Stimulated activated CD4-positive, alpha-beta T cell treated with anti-CD3 and anti-CD28 coated beads, TNF-alpha, amount 100 ng/mL, for 24 hours (primary cell): ENCODE data around the gene NCOA4.
"Not testable (repeated sequence)": the region's sequence is repeated elsewhere in the genome, so short reads cannot be mapped to it uniquely, and the experiment has no call there.

ENCODE experiments used
- DNase-seq, 3 experiments: peaks; one replicate each; pipeline ENCODE4 v3.0.0-alpha.2; 2020; ENCODE audit warnings: low read depth in 3 of 3

Gene NCOA4

DNA sequence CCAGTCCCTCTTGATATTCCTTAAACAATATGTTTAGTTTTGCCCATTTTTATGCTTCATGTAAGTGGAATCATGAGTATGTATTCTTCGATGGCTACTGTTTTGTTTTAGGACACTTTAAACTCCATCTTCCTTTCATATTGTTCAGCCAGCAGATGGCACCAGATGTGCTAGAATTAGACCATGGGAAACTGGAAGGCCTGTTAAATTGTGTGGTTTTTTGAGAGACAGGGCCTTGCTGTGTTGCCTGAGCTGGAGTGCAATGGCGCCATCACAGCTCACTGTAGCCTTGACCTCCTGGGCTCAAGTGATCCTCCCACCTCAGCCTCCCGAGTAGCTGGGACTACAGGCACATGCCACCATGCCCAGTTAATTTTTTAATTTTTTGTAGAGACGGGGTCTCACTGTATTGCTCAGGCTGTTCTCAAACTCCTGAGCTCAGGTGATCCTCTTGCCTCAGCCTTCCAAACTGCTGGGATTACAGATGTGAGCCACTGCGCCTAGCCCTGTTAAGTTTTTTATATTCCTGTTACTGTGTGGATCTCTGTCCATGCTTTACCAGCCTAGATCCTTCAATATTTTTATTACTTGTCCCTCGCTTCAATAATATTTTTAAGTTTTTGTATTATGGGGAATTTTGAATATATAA is 46.8 kb downstream of the NCOA4 start:
- DNase-seq, result not testable (repeated sequence)

- not testable (repeated sequence) for DNase-seq
Observed at GRCh38 chr10:45981367-45981766, 49.1 kb downstream of the NCOA4 start.

DNA sequence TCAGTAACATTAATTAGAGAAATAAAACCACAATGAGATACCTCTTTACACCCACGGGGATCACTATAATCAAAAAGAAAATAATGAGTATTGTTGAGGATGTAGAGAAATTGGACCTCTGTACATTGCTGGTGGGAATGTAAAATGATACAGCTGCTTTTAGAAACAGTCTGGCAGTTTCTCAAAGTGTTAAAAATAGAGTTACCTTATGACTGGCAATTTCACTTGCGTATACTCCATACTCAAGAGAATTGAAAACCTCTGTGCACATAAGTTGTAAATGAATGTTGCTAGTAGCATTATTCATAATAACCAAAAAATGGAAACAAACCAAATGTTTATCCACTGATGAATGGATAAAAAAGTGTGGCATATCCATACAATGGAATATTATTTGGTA is 51.9 kb downstream of the NCOA4 start:
- DNase-seq, result not testable (repeated sequence)

DNA sequence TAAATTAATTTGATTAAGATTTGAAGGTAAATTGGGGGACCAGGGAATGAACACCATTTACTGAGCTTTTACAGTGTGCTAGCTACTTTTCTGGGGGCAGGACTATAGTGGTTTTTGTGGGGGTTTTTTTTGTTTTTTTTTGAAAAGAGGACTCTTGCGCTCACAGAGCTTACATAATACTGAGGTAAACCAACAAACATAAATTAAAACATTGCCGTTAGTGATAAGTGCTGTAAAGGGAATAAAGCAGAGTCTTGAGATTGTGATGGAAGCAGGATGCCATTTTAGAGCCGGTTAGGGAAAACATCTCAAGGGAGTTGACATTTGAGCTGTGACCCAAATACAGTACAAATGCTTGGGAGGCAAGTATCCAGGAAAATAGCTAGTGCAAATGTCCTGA is 56.4 kb downstream of the NCOA4 start:
- not testable (repeated sequence) for DNase-seq

- DNase-seq, result not testable (repeated sequence)
Observed at GRCh38 chr10:45972813-45973169, 57.6 kb downstream of the NCOA4 start.

- peak; percentile 80 to 84 (median 83) for DNase-seq
Observed at GRCh38 chr10:45972106-45972812, 58.2 kb downstream of the NCOA4 start, which contains the start of gene TIMM23. TSS of gene TIMM23 (plus strand) at chr10:45972489. CDS start at chr10:45972625, 136 bp downstream.

- DNase-seq, result not testable (repeated sequence)
Observed at GRCh38 chr10:45971742-45972105, 58.7 kb downstream of the NCOA4 start.

DNA sequence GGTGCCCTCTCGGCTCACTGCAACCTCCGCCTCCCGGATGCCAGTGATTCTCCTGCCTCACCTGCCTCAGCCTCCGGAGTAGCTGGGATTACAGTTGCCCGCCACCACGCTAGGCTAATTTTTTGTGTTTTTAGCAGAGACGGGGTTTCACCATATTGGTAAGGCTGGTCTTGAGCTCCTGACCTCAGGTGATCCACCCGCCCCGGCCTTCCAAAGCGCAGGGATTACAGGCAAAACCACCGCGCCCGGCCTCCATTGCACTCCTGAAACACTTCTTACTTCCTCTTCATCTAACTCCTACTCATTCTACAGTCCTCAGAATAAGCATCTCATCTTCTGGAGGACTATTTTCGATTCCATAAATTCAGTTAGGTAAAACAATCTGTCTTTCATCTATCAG is 59.4 kb downstream of the NCOA4 start:
- not testable (repeated sequence) for DNase-seq

DNA sequence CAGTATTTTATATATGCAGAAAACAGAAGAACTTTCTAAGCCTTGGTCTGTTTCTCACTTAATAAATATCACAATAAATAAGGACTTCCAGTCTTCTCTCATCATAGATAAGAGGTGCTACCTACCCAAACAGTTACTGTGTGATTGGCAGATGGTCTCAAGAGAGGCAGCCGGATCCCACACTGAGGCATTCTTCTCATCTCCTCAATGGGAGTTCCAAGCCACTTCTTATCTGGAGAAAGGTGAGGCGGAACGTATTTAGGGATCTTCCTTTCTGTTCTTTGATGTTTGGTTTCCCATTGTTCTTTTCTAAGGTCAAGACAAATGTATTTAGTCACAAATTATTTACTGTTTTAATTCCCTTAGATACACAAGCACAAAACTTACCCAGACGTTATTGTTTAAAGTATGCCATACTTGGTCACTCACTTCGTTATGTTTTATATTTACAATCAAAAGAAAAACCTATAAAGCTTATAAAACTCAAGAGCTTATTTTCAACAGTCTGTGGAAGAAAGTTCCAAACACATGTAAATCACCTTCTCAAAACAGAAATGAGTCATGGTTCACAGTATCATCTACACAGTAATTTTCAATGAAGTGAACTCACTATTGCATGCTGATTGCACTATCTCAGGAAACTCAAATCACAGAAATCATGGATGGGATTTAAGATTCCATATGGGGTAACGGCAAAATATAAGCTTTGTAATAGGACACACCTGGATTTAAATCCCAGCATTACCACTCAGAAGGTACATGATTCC is 67.6 kb downstream of the NCOA4 start:
- not testable (repeated sequence) for DNase-seq

DNA sequence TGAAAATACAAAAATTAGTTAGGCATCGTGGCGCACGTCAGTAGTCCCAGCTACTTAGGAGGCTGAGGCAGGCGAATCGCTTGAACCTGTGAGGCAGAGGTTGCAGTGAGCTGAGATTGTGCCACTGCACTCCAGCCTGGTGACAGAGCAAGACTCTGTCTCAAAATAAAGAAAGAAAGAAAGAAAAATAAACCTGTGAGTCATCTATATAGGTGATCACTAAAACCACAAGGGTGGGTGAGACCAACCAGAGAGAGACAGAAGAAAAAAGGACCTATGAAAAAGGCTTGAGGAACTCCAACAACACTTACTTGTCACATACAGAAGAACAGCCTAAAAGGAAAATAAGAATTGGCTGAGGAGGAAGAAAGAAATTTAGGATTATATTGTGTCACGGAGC is 72.5 kb downstream of the NCOA4 start:
- DNase-seq, result not testable (repeated sequence)

- DNase-seq, result not testable (repeated sequence)
Observed at GRCh38 chr10:45956634-45957033, 73.8 kb downstream of the NCOA4 start.
